GM23248 (cell line): ENCODE measurements around the gene RPP25.

ENCODE experiments used
- EZH2 ChIP-seq: fragments of 200-600 bp; sonication (generic); IDR thresholded peaks from 2 replicates; pipeline ENCODE4 v1.6.1; 2018; ENCODE audit warnings: antibody characterized with exemption, mild to moderate bottlenecking; ENCODE audit not compliant: insufficient read depth, poor library complexity, severe bottlenecking
- EZH2phosphoT487 ChIP-seq: fragments of 200-600 bp; sonication (generic); IDR thresholded peaks from 2 replicates; pipeline ENCODE4 v1.6.1; 2018; ENCODE audit warnings: antibody characterized with exemption, moderate library complexity, mild to moderate bottlenecking, low read depth; ENCODE audit not compliant: insufficient read depth

DNA sequence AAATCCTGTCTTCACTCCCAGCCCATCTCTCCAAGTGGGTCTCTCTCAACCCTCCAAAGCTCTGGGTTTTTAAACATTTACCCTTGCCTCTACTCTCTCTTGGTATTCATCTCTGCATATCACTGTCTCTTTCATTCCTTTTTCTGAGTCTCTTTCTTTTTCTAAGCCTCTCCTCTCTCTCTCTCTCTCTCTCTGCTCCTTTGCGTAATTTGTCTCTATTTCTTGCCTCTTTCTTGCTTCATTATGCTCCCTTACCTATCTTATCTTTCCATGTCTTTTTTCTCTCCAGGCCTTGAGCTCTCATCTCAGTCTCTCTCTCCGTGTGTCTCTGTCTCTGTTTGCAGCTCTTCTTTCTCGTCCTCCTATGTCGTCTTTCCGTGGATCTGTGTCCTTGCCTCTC, 38.1 kb upstream of the RPP25 start:
- no peak for TF ChIP-seq EZH2
- TF ChIP-seq EZH2phosphoT487 = no peak
